Superior temporal gyrus (tissue), 1 donor: Measurements from ENCODE around the gene YJEFN3.

Source experiments
- DNase-seq: peaks from one replicate; pipeline ENCODE4 v3.0.0-alpha.2; 2016; ENCODE audit errors: extremely low spot score

YJEFN3 gene

GRCh38 chr19:19538785-19539166 is 10.1 kb downstream of the YJEFN3 start:
- no peak for DNase-seq

GRCh38 chr19:19539698-19540063 is 11.0 kb downstream of the YJEFN3 start:
- no peak for DNase-seq

- no peak for DNase-seq
Observed at GRCh38 chr19:19540064-19540714, 11.5 kb downstream of the YJEFN3 start.

- no peak for DNase-seq
Observed at GRCh38 chr19:19540715-19541515, 12.2 kb downstream of the YJEFN3 start.

- no peak for DNase-seq
Observed at GRCh38 chr19:19541616-19542015, 12.9 kb downstream of the YJEFN3 start.

GRCh38 chr19:19542507-19542906 is 13.8 kb downstream of the YJEFN3 start:
- no peak for DNase-seq

GRCh38 chr19:19543101-19543500 is 14.4 kb downstream of the YJEFN3 start:
- no peak for DNase-seq

- DNase-seq = no peak
Observed at GRCh38 chr19:19543640-19544039, 14.9 kb downstream of the YJEFN3 start.

GRCh38 chr19:19544257-19544953 is 15.7 kb downstream of the YJEFN3 start:
- DNase-seq = no peak

GRCh38 chr19:19544954-19545591 is 16.4 kb downstream of the YJEFN3 start:
- DNase-seq = no peak

- DNase-seq = no peak
Observed at GRCh38 chr19:19545707-19546106, 17.0 kb downstream of the YJEFN3 start.

- no peak for DNase-seq
Observed at GRCh38 chr19:19546751-19547162, 18.0 kb downstream of the YJEFN3 start.

GRCh38 chr19:19547674-19548336 is 19.1 kb downstream of the YJEFN3 start:
- DNase-seq = no peak

- DNase-seq = no peak
Observed at GRCh38 chr19:19548915-19549759, 20.4 kb downstream of the YJEFN3 start.

- DNase-seq = no peak
Observed at GRCh38 chr19:19549804-19550464, 21.2 kb downstream of the YJEFN3 start.

GRCh38 chr19:19550485-19550929 is 21.8 kb downstream of the YJEFN3 start:
- no peak for DNase-seq

GRCh38 chr19:19550972-19551852 is 22.5 kb downstream of the YJEFN3 start:
- DNase-seq = no peak

GRCh38 chr19:19551853-19552192 is 23.1 kb downstream of the YJEFN3 start:
- DNase-seq = no peak

- DNase-seq = no peak
Observed at GRCh38 chr19:19552798-19553197, 24.1 kb downstream of the YJEFN3 start.
